Pancreas (tissue), 10 donors: Measurements from ENCODE around the gene FAM47B. TPM values are rescaled to one million over a fixed set of nuclear protein-coding genes. Genes with fewer than 3 reads are reported as not detected.

ENCODE experiments used
- ATAC-seq, 4 donors: fragments of 200-7000 bp; cut with Tn5 transposase; one replicate each; pipeline versions ENCODE4 v1.8.0 to v1.9.1; 2020; ENCODE audit warnings: mild to moderate bottlenecking in 4 of 4, moderate library complexity in 4 of 4
- DNase-seq, 6 donors: peaks; one replicate each; pipeline ENCODE4 v3.0.0-alpha.2; 2020
- FAIRE-seq: peaks from 2 replicates; lab custom pipeline; 2012; peaks lifted over from hg19 to GRCh38; lab: Jason Lieb, UNC
- H3K27ac ChIP-seq, 4 donors: fragments of 200-600 bp; sonication (generic); 1 replicate in 3 of 4; 2 replicates in 1 of 4; pipeline versions ENCODE4 v1.5.0 to v1.8.0; 2020
- H3K27me3 ChIP-seq, 4 donors: fragments of 200-600 bp; one replicate each; pipeline ENCODE4 v1.8.0; 2021
- H3K36me3 ChIP-seq, 3 donors: fragments of 200-600 bp; sonication (generic) in 1 of 3; one replicate each; pipeline versions ENCODE4 v1.5.0 to v1.8.0; 2020 to 2021
- H3K4me1 ChIP-seq, 3 donors: fragments of 200-600 bp; one replicate each; pipeline ENCODE4 v1.8.0; 2021
- H3K4me3 ChIP-seq, 4 donors: fragments of 200-600 bp; sonication (generic) in 2 of 4; one replicate each; pipeline versions ENCODE4 v1.5.0 to v1.8.0; 2020 to 2021
- H3K9me3 ChIP-seq, 4 donors: fragments of 200-600 bp; one replicate each; pipeline ENCODE4 v1.8.0; 2021
- CTCF ChIP-seq, 4 donors: fragments of 200-600 bp; sonication (generic) in 3 of 4; IDR thresholded peaks; one replicate each; pipeline versions ENCODE4 v1.5.0 to v1.8.0; 2021; ENCODE audit warnings: antibody characterized with exemption in 4 of 4
- WGBS, 2 donors: extraction: QIAGEN DNeasy Blood & Tissue Kit; methylation state at CpG; one replicate each; pipeline ENCODE4 v1.1.7; 2013; 5-methylcytosine and 5-hydroxymethylcytosine counted together
- intact Hi-C, 3 donors: fragments of 100-400 bp; cut with DNase I; formaldehyde crosslinking; loops; one replicate each; pipeline versions ENCODE4 v1.11.1 to v1.14.2; 2022
- polyA plus RNA-seq, 2 donors: library from polyadenylated mRNA; stranded (reverse); fragments of 200-250 nt; gene quantifications; one replicate each; pipeline ENCODE4 v1.2.3, GENCODE V29; 2013
- total RNA-seq, 6 donors: library from RNA; stranded (reverse); fragmentation: NEBNext Ultra II Directional in 4 of 6; extraction: Animal tissue kit (Norgen Biotek cat#: 25700) in 4 of 6; gene quantifications; one replicate each; pipeline versions ENCODE4 v1.2.1 to v1.2.4, GENCODE V29; 2021 to 2023
- donor health status: healthy with polysubstance abuse.
- donor health status: DM: no; HTN: no; CAD: no; lungs with moderate emphysema.
- donor health status: DM: no; HTN: no; CAD: no.
- donor health status: control.
- donor health status: control.
- donor health status: Bipolar disorder and iron deficiency.
- donor health status: DM: yes; HTN: yes; CAD: no.
- donor health status: DM: no; HTN: no; CAD: no.
- donor health status: DM: no; HTN: no; CAD: no.
- donor health status: DM: yes; HTN: yes; CAD: no.

Gene FAM47B
- total and polyA plus RNA-seq, 8 donors = not detected

GRCh38 chrX:34909151-34909550 lies 33.4 kb upstream of the FAM47B start:
- Histone ChIP-seq H3K27me3 (peaks cover 0 to 8% (median 3%) of the 10 kb centered on the region in 4 donors), H3K4me3 (no peak overlapping the region), H3K27ac (no peak overlapping the region), H3K36me3 (no peaks in the 10 kb centered on the region), H3K4me1 (no peaks in the 10 kb centered on the region), H3K9me3 (no peaks in the 10 kb centered on the region)
- WGBS, 2 donors = 42 to 48% methylated on average over 2 of the region's 2 CpGs
- intact Hi-C loops = no loop called here
- DNase-seq (no peak), ATAC-seq (no peak), FAIRE-seq (no peak)
- TF ChIP-seq CTCF (IDR thresholded peaks at IDR 0.05) = no peak

GRCh38 chrX:34915463-34916225 lies 27.0 kb upstream of the FAM47B start:
- no peaks in the 10 kb centered on the region for H3K4me1 ChIP-seq
- no peaks in the 10 kb centered on the region for H3K9me3 ChIP-seq
- no peak overlapping the region for H3K27ac ChIP-seq
- WGBS, 2 donors = 33 to 40% methylated on average over 3 of the region's 3 CpGs
- no peaks in the 10 kb centered on the region for H3K36me3 ChIP-seq
- FAIRE-seq = no peak
- peak; percentile 63 to 68 (median 67) for ATAC-seq
- DNase-seq = no peak
- no peak for TF ChIP-seq CTCF (IDR thresholded peaks at IDR 0.05)
- intact Hi-C loops = no loop called here
- H3K4me3 ChIP-seq = no peak overlapping the region
- H3K27me3 ChIP-seq = peaks cover 0 to 8% (median 6%) of the 10 kb centered on the region in 4 donors

GRCh38 chrX:34917146-34917545 lies 25.4 kb upstream of the FAM47B start:
- 48 to 51% methylated on average over 1 of the region's 1 CpG for WGBS, 2 donors
- H3K27ac ChIP-seq = no peak overlapping the region
- no peaks in the 10 kb centered on the region for H3K4me1 ChIP-seq
- TF ChIP-seq CTCF (IDR thresholded peaks at IDR 0.05) = no peak
- H3K4me3 ChIP-seq = no peak overlapping the region
- ATAC-seq (no peak), DNase-seq (no peak), FAIRE-seq (no peak)
- intact Hi-C loops = no loop called here
- no peaks in the 10 kb centered on the region for H3K9me3 ChIP-seq
- peaks cover 0 to 8% (median 3%) of the 10 kb centered on the region in 4 donors for H3K27me3 ChIP-seq
- H3K36me3 ChIP-seq = no peaks in the 10 kb centered on the region

- DNase-seq = no peak
- Histone ChIP-seq H3K36me3 (no peaks in the 10 kb centered on the region), H3K4me1 (no peaks in the 10 kb centered on the region), H3K27ac (no peak overlapping the region), H3K27me3 (peaks cover 0 to 6% (median under 1%) of the 10 kb centered on the region in 4 donors), H3K9me3 (no peaks in the 10 kb centered on the region), H3K4me3 (no peak overlapping the region)
- TF ChIP-seq CTCF (IDR thresholded peaks at IDR 0.05) = no peak
- intact Hi-C loops = no loop called here
- FAIRE-seq = no peak
- no peak for ATAC-seq
- 29 to 39% methylated on average over 5 of the region's 5 CpGs for WGBS, 2 donors
Measured at GRCh38 chrX:34918091-34918736, 24.4 kb upstream of the FAM47B start.

GRCh38 chrX:34918856-34919255 lies 23.7 kb upstream of the FAM47B start:
- Histone ChIP-seq H3K27me3 (peaks cover 0 to 6% (median 0%) of the 10 kb centered on the region in 4 donors), H3K27ac (no peak overlapping the region), H3K4me3 (no peak overlapping the region), H3K9me3 (no peaks in the 10 kb centered on the region), H3K4me1 (no peaks in the 10 kb centered on the region), H3K36me3 (no peaks in the 10 kb centered on the region)
- TF ChIP-seq CTCF (IDR thresholded peaks at IDR 0.05) = peak in 1 of 4 donors; percentile 21
- DNase-seq (no peak), FAIRE-seq (peak; percentile 53), ATAC-seq (peak in 3 of 4 donors; percentile 56 to 75 (median 59))
- intact Hi-C loops = no loop called here
- WGBS, 2 donors = 13 to 19% methylated on average over 1 of the region's 1 CpG
